OCI-LY3 (cell line): ENCODE measurements around the gene GLIS1.

Experiments
- H2AFZ ChIP-seq: fragments of 200-600, 300-600 bp; shearing (Covaris generic); 2 replicates; pipeline ENCODE4 v1.6.0; 2014; ENCODE audit warnings: antibody characterized with exemption, low read depth, low read length
- H3K27ac ChIP-seq: fragments of 200-600, 300-600 bp; sonication (generic); 2 replicates; pipeline ENCODE4 v1.5.1; 2014; ENCODE audit warnings: mild to moderate bottlenecking, low read length, moderate library complexity, mixed read lengths
- H3K27me3 ChIP-seq: fragments of 200-600, 300-600 bp; sonication (generic); 2 replicates; pipeline ENCODE4 v1.6.1; 2014; ENCODE audit warnings: low read depth, low read length, mixed read lengths
- H3K36me3 ChIP-seq: fragments of 200-600, 300-600 bp; sonication (generic); replicated peaks from 2 replicates; pipeline ENCODE3; 2014; ENCODE audit warnings: low read depth, low read length, mixed read lengths
- H3K4me1 ChIP-seq: fragments of 300-600, 200-600 bp; sonication (generic); 2 replicates; pipeline ENCODE4 v1.6.1; 2014; ENCODE audit warnings: low read length, mixed read lengths
- H3K4me2 ChIP-seq: fragments of 200-600, 300-600 bp; sonication (generic); 2 replicates; pipeline ENCODE4 v1.6.1; 2014; ENCODE audit warnings: low read length, mixed read lengths
- H3K4me3 ChIP-seq: fragments of 300-600, 200-600 bp; sonication (generic); 2 replicates; pipeline ENCODE4 v1.5.1; 2014; ENCODE audit warnings: antibody characterized with exemption, mild to moderate bottlenecking, low read length, moderate library complexity
- H3K79me2 ChIP-seq: fragments of 300-600, 200-600 bp; shearing (Covaris generic); 2 replicates; pipeline ENCODE4 v1.6.1; 2014; ENCODE audit warnings: mild to moderate bottlenecking, low read length, mixed read lengths
- H3K9ac ChIP-seq: fragments of 300-600, 200-600 bp; shearing (Covaris generic); 2 replicates; pipeline ENCODE4 v1.6.0; 2014; ENCODE audit warnings: mild to moderate bottlenecking, low read length, moderate library complexity
- H3K9me3 ChIP-seq: fragments of 200-600, 300-600 bp; shearing (Covaris generic); 2 replicates; pipeline ENCODE4 v1.6.1; 2014; ENCODE audit warnings: low read length, mixed read lengths; ENCODE audit not compliant: insufficient read depth
- H4K20me1 ChIP-seq: fragments of 200-600, 300-600 bp; sonication (generic); 2 replicates; pipeline ENCODE4 v1.6.1; 2016; ENCODE audit warnings: low read length, mixed read lengths; ENCODE audit not compliant: insufficient read depth
- EZH2phosphoT487 ChIP-seq: fragments of 200-600 bp; shearing (Covaris generic); IDR thresholded peaks from 2 replicates; pipeline ENCODE4 v1.6.1; 2018; ENCODE audit warnings: antibody characterized with exemption, mixed run types, low read depth
- TF ChIP-seq, protein P1 (sequence below): fragments of 200-600, 300-600 bp; sonication (generic); IDR thresholded peaks from 2 replicates; pipeline ENCODE4 v1.5.1; 2014; ENCODE audit warnings: antibody characterized with exemption, low read length, low read depth

The GLIS1 gene

DNA sequence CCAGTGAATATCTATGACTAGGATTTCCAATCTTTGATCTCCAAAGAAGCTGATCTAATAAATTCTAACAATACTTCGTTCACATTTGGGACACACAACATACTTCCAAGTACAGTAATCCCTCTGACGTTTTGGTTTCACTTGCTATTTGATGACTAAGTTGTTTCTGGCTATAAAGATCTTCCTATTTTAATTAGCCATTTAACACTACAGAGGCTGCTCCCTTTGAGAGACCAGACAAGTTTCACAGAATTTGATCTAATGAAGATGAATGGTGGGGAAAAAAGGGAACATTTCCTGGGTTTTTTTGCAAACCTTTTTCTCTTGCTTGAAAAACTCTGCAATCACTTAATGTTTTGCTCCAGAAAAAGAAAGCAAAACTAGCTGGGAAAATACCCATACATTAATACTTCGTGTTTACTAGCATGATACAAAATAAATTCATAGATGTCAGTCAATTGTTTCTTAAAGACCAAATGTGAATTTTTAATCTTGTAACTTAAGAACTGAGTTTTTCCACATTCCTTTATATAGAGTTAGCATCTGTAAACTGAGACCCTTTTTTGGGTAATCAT lies 28.0 kb upstream of the GLIS1 start:
- Histone ChIP-seq H3K4me1 (no peaks in the 10 kb centered on the region), H3K27me3 (no peaks in the 10 kb centered on the region), H4K20me1 (no peaks in the 10 kb centered on the region), H3K4me3 (no peak overlapping the region), H3K36me3 (peaks cover 19% of the 10 kb centered on the region), H3K9me3 (no peaks in the 10 kb centered on the region), H2AFZ (no peak overlapping the region), H3K9ac (no peak overlapping the region), H3K27ac (no peak overlapping the region), H3K4me2 (no peak overlapping the region), H3K79me2 (no peaks in the 10 kb centered on the region)
- TF ChIP-seq EZH2phosphoT487, result no peak
- TF ChIP-seq, protein P1, sequence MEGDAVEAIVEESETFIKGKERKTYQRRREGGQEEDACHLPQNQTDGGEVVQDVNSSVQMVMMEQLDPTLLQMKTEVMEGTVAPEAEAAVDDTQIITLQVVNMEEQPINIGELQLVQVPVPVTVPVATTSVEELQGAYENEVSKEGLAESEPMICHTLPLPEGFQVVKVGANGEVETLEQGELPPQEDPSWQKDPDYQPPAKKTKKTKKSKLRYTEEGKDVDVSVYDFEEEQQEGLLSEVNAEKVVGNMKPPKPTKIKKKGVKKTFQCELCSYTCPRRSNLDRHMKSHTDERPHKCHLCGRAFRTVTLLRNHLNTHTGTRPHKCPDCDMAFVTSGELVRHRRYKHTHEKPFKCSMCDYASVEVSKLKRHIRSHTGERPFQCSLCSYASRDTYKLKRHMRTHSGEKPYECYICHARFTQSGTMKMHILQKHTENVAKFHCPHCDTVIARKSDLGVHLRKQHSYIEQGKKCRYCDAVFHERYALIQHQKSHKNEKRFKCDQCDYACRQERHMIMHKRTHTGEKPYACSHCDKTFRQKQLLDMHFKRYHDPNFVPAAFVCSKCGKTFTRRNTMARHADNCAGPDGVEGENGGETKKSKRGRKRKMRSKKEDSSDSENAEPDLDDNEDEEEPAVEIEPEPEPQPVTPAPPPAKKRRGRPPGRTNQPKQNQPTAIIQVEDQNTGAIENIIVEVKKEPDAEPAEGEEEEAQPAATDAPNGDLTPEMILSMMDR, result no peak

GRCh38 chr1:53766194-53766742 lies 27.3 kb upstream of the GLIS1 start:
- TF ChIP-seq, protein P1, result no peak
- no peak for TF ChIP-seq EZH2phosphoT487
- no peak overlapping the region for H2AFZ ChIP-seq
- no peak overlapping the region for H3K9ac ChIP-seq
- no peak overlapping the region for H3K27ac ChIP-seq
- no peaks in the 10 kb centered on the region for H3K9me3 ChIP-seq
- peaks cover 19% of the 10 kb centered on the region for H3K36me3 ChIP-seq
- H4K20me1 ChIP-seq, result no peaks in the 10 kb centered on the region
- no peaks in the 10 kb centered on the region for H3K27me3 ChIP-seq
- no peaks in the 10 kb centered on the region for H3K4me1 ChIP-seq
- H3K4me3 ChIP-seq, result no peak overlapping the region
- no peak overlapping the region for H3K4me2 ChIP-seq
- no peaks in the 10 kb centered on the region for H3K79me2 ChIP-seq

DNA sequence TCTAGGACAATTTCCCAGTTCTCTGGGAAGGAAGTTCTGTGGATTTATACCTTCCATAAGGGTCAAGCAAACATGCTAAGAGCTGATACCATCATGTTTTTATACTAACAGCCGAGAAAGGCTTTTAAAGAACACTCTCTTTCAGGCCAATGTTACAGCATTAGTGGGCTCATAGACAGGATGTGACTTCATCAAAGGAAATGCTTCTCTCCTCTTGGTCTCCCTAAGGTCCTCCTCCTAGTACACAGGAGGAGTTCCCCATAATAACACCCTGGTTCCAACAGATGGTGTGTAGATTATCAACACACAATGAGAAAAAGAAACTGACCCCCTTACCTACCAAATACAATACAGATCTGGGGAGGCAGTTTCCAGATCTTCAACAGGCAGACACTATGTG lies 26.7 kb upstream of the GLIS1 start:
- H3K27me3 ChIP-seq, result no peaks in the 10 kb centered on the region
- no peaks in the 10 kb centered on the region for H3K4me1 ChIP-seq
- no peaks in the 10 kb centered on the region for H3K79me2 ChIP-seq
- no peaks in the 10 kb centered on the region for H3K9me3 ChIP-seq
- H2AFZ ChIP-seq, result no peak overlapping the region
- no peak overlapping the region for H3K4me3 ChIP-seq
- H4K20me1 ChIP-seq, result no peaks in the 10 kb centered on the region
- H3K27ac ChIP-seq, result no peak overlapping the region
- no peak overlapping the region for H3K4me2 ChIP-seq
- peaks cover 19% of the 10 kb centered on the region for H3K36me3 ChIP-seq
- no peak overlapping the region for H3K9ac ChIP-seq
- TF ChIP-seq EZH2phosphoT487, result no peak
- TF ChIP-seq, protein P1, result no peak

- H3K9ac ChIP-seq, result no peak overlapping the region
- no peaks in the 10 kb centered on the region for H3K9me3 ChIP-seq
- H3K27ac ChIP-seq, result no peak overlapping the region
- H3K36me3 ChIP-seq, result peaks cover 17% of the 10 kb centered on the region
- no peaks in the 10 kb centered on the region for H3K79me2 ChIP-seq
- no peaks in the 10 kb centered on the region for H3K27me3 ChIP-seq
- no peaks in the 10 kb centered on the region for H4K20me1 ChIP-seq
- no peaks in the 10 kb centered on the region for H3K4me1 ChIP-seq
- no peak overlapping the region for H3K4me2 ChIP-seq
- H3K4me3 ChIP-seq, result no peak overlapping the region
- TF ChIP-seq, protein P1, result no peak
- TF ChIP-seq EZH2phosphoT487, result no peak
- no peak overlapping the region for H2AFZ ChIP-seq
These were observed 24.9 kb upstream of the GLIS1 start for GRCh38 chr1:53763911-53764310.
